Measurements from ENCODE around the gene GYPA. TPM values are rescaled to one million over a fixed set of nuclear protein-coding genes. Genes with fewer than 3 reads are reported as not detected.
"Not testable (repeated sequence)": the region's sequence is repeated elsewhere in the genome, so short reads cannot be mapped to it uniquely, and the experiment has no call there.

GYPA gene
- total RNA-seq, 1 experiment from 2014 or later: not detected

- H3K27me3 ChIP-seq (ENCODE audit: insufficient read depth, low read length): no peaks in the 10 kb centered on the region
- H3K79me1 ChIP-seq (ENCODE audit: insufficient read depth, low read depth, low read length, poor library complexity, severe bottlenecking): no peaks in the 10 kb centered on the region
- H3K18ac ChIP-seq (ENCODE audit: insufficient read length, low read depth, low read length): no peak overlapping the region
- peaks cover 0 to 2% of the 10 kb centered on the region in 2 experiments; a peak in 1 of 4 replicates for H3K4me1 Mint-ChIP-seq
- H3K36me3 Mint-ChIP-seq (ENCODE audit: insufficient read depth in 1 of 3, low read depth in 3 of 3): no peaks in the 10 kb centered on the region; a peak in 1 of 7 replicates
- H3K27ac Mint-ChIP-seq: no peak overlapping the region
- no peak overlapping the region for H3K4me3 Mint-ChIP-seq
- H2BK15ac ChIP-seq (ENCODE audit: low read depth, low read length): no peak overlapping the region
- H3K14ac ChIP-seq (ENCODE audit: insufficient read depth, low read length): no peak overlapping the region
- no peak overlapping the region for H3K9ac ChIP-seq (ENCODE audit: extremely low read depth, insufficient read length, low read length)
- H3T11ph ChIP-seq (ENCODE audit: low read length): no peak overlapping the region
- no peak overlapping the region for H2AK5ac ChIP-seq (ENCODE audit: insufficient read length, low read length)
- H3K23ac ChIP-seq (ENCODE audit: insufficient read length, low read depth, low read length): no peak overlapping the region
- no peak overlapping the region for H4K8ac ChIP-seq (replicated peaks; ENCODE audit: insufficient read length, low read depth, low read length)
- no peak overlapping the region for H3K4ac ChIP-seq (ENCODE audit: low read depth, low read length)
- H4K91ac ChIP-seq (ENCODE audit: insufficient read length, low read depth, low read length): no peak overlapping the region
- H2AFZ ChIP-seq (ENCODE audit: low read length): no peak overlapping the region
- TF ChIP-seq CTCF (conservative IDR thresholded peaks at IDR 0.05): peak; percentile 41; the same call in 2 of the 3 replicates
- H2BK120ac ChIP-seq (ENCODE audit: low read depth, low read length, poor library complexity, severe bottlenecking): no peak overlapping the region
- no peaks in the 10 kb centered on the region for H3K9me3 ChIP-seq (ENCODE audit: control insufficient read depth, low read depth, low read length)
- H3K27me3 Mint-ChIP-seq (ENCODE audit: low read depth): no peaks in the 10 kb centered on the region
- H2BK20ac ChIP-seq (ENCODE audit: low read depth, low read length, poor library complexity, severe bottlenecking): no peak overlapping the region
- no peak overlapping the region for H2BK12ac ChIP-seq (ENCODE audit: insufficient read length, low read depth, low read length)
- no peaks in the 10 kb centered on the region for H3K79me2 ChIP-seq (ENCODE audit: insufficient read depth, low read length)
- no peaks in the 10 kb centered on the region for H4K20me1 ChIP-seq (ENCODE audit: control insufficient read depth, insufficient read depth, insufficient read length)
- H3K4me1 ChIP-seq (ENCODE audit: insufficient read depth, low read length): no peaks in the 10 kb centered on the region
- no peaks in the 10 kb centered on the region for H3K23me2 ChIP-seq (ENCODE audit: insufficient read length, low read depth, low read length, poor library complexity, severe bottlenecking)
- no CpG with 5 or more reads among the region's 5 CpGs for WGBS (ENCODE audit: extremely low coverage, insufficient read length, low lambda C conversion rate)
- peaks cover 0 to 3% of the 10 kb centered on the region in 2 experiments; a peak in 1 of 5 replicates for H3K9me3 Mint-ChIP-seq
- no peak overlapping the region for H3K4me2 ChIP-seq (ENCODE audit: insufficient read depth, insufficient read length, low read length)
- H2BK5ac ChIP-seq (ENCODE audit: insufficient read length, low read length): no peak overlapping the region
- no peak for DNase-seq
- H4K5ac ChIP-seq (ENCODE audit: insufficient read length, low read depth, low read length): no peak overlapping the region
- no peak overlapping the region for H3K56ac ChIP-seq (ENCODE audit: insufficient read length, low read depth, low read length)
- H3K27ac ChIP-seq (ENCODE audit: insufficient read length, low read depth, low read length): no peak overlapping the region
Observed at GRCh38 chr4:144090744-144091143, 49.8 kb downstream of the GYPA start.

DNA sequence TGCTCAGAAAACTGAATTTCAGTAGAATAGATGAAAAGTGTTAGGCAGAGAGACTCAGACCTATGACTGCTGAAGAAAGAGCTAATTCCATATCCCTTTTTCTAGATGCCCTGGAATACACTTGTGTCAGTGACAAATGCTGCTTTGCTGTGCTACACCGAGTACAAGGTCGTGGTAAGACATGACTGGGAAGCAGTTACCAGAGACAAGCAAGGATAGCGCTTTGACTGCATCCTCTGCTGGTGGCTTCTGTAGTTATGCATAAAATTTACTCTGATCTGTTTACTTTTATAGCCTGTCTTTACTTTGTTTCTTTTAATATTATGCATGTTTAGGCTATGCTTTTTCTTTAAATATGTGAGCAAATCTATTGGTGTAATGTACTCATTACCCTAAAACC is 58.5 kb downstream of the GYPA start:
- not testable (repeated sequence) for H2BK20ac ChIP-seq (ENCODE audit: low read depth, low read length, poor library complexity, severe bottlenecking); H3K4ac ChIP-seq (ENCODE audit: low read depth, low read length); H3K9me3 Mint-ChIP-seq; H3K23ac ChIP-seq (ENCODE audit: insufficient read length, low read depth, low read length); H3K79me2 ChIP-seq (ENCODE audit: insufficient read depth, low read length); H3K14ac ChIP-seq (ENCODE audit: insufficient read depth, low read length); H2BK120ac ChIP-seq (ENCODE audit: low read depth, low read length, poor library complexity, severe bottlenecking); H3K9ac ChIP-seq (ENCODE audit: extremely low read depth, insufficient read length, low read length); H3K27me3 Mint-ChIP-seq (ENCODE audit: low read depth); H3K4me1 ChIP-seq (ENCODE audit: insufficient read depth, low read length); H3K27ac ChIP-seq (ENCODE audit: insufficient read length, low read depth, low read length); H3K36me3 Mint-ChIP-seq (ENCODE audit: insufficient read depth in 1 of 3, low read depth in 3 of 3); H3K18ac ChIP-seq (ENCODE audit: insufficient read length, low read depth, low read length); H3K4me2 ChIP-seq (ENCODE audit: insufficient read depth, insufficient read length, low read length); H4K91ac ChIP-seq (ENCODE audit: insufficient read length, low read depth, low read length); H3K27ac Mint-ChIP-seq; H2BK12ac ChIP-seq (ENCODE audit: insufficient read length, low read depth, low read length); H3K23me2 ChIP-seq (ENCODE audit: insufficient read length, low read depth, low read length, poor library complexity, severe bottlenecking); H4K5ac ChIP-seq (ENCODE audit: insufficient read length, low read depth, low read length); H3K27me3 ChIP-seq (ENCODE audit: insufficient read depth, low read length); H4K20me1 ChIP-seq (ENCODE audit: control insufficient read depth, insufficient read depth, insufficient read length); DNase-seq; H2AK5ac ChIP-seq (ENCODE audit: insufficient read length, low read length); H2BK15ac ChIP-seq (ENCODE audit: low read depth, low read length); H2BK5ac ChIP-seq (ENCODE audit: insufficient read length, low read length); H3K79me1 ChIP-seq (ENCODE audit: insufficient read depth, low read depth, low read length, poor library complexity, severe bottlenecking); H2AFZ ChIP-seq (ENCODE audit: low read length); H3K4me1 Mint-ChIP-seq; H3K56ac ChIP-seq (ENCODE audit: insufficient read length, low read depth, low read length); H4K8ac ChIP-seq (replicated peaks; ENCODE audit: insufficient read length, low read depth, low read length); H3K9me3 ChIP-seq (ENCODE audit: control insufficient read depth, low read depth, low read length); H3K4me3 Mint-ChIP-seq; H3T11ph ChIP-seq (ENCODE audit: low read length)
- WGBS (ENCODE audit: extremely low coverage, insufficient read length, low lambda C conversion rate): no CpG with 5 or more reads among the region's 3 CpGs
